Activated B cell treated with CpG ODN at 0.5 μM for 24 hours (primary cell): ENCODE data around the gene PLEKHA7. TPM values are rescaled to one million over a fixed set of nuclear protein-coding genes. Genes with fewer than 3 reads are reported as not detected.
A peak's percentile ranks its signal among the peaks of the same experiment; 100 is the strongest.

Experiments used
- ATAC-seq: fragments of 200-7000 bp; cut with Tn5 transposase; one replicate; pipeline ENCODE4 v1.10.0; 2021; ENCODE audit warnings: low read depth, mild to moderate bottlenecking, moderate library complexity
- CTCF ChIA-PET: fragments of 350-600 bp; sonication (Branson Sonifier 250); formaldehyde crosslinking; loops from one replicate; lab custom pipeline; 2021; ENCODE audit warnings: antibody characterized with exemption; lab: Charles Lee
- POLR2A ChIA-PET: fragments of 350-600 bp; sonication (Branson Sonifier 250); formaldehyde crosslinking; loops from one replicate; lab custom pipeline; 2021; ENCODE audit warnings: antibody characterized with exemption; lab: Charles Lee
- DNase-seq: peaks from one replicate; pipeline ENCODE4 v3.0.0; 2022
- H3K27ac Mint-ChIP-seq: one replicate; pipeline ENCODE4 v1.8.0; 2020; ENCODE audit warnings: mixed read lengths
- H3K27me3 Mint-ChIP-seq: one replicate; pipeline ENCODE4 v1.8.0; 2021; ENCODE audit warnings: mixed read lengths
- H3K36me3 Mint-ChIP-seq: one replicate; pipeline ENCODE4 v1.8.0; 2021; ENCODE audit warnings: low read depth, mixed read lengths
- H3K4me1 Mint-ChIP-seq: one replicate; pipeline ENCODE4 v1.8.0; 2021; ENCODE audit warnings: mixed read lengths
- H3K4me3 Mint-ChIP-seq: one replicate; pipeline ENCODE4 v1.8.0; 2020; ENCODE audit warnings: mild to moderate bottlenecking, mixed read lengths
- H3K9me3 Mint-ChIP-seq: one replicate; pipeline ENCODE4 v1.8.0; 2020; ENCODE audit warnings: mixed read lengths
- CTCF ChIP-seq: fragments of 200-600 bp; IDR thresholded peaks from one replicate; pipeline ENCODE4 v1.8.0; 2022; ENCODE audit warnings: antibody characterized with exemption, mild to moderate bottlenecking
- intact Hi-C: fragments of 100-400 bp; cut with micrococcal nuclease; formaldehyde crosslinking; loops from one replicate; pipeline ENCODE4 v1.15.1; 2024
- total RNA-seq: library from RNA; stranded (reverse); gene quantifications from 2 replicates; pipeline ENCODE4 v1.2.3, GENCODE V29; 2022

The PLEKHA7 gene
- total RNA-seq, 1 donor from 2014 or later, result 4.9 TPM

GRCh38 chr11:16738947-16739815 is 275.0 kb downstream of the PLEKHA7 start:
- H3K4me3 Mint-ChIP-seq, result no peak overlapping the region
- H3K27me3 Mint-ChIP-seq, result no peaks in the 10 kb centered on the region
- DNase-seq (no peak), ATAC-seq (peak; percentile 4)
- no peak for TF ChIP-seq CTCF
- intact Hi-C loops, result loop anchor here (1.0 to 10.0 kb wide), 11 partner anchors 133 to 1895 kb away; partner anchors contain the start of genes NUCB2, PIK3C2A, RPS13 and SAAL1
- no peaks in the 10 kb centered on the region for H3K9me3 Mint-ChIP-seq
- H3K36me3 Mint-ChIP-seq, result peaks cover 26% of the 10 kb centered on the region
- ChIA-PET CTCF (no interaction called here), POLR2A (interaction anchor here (1.2 to 3.9 kb wide), 4 partner anchors 11 to 537 kb away, joined by 3 to 29 read pairs (median 8); partner anchors contain the start of genes NUCB2 and RPS13)
- peaks cover 25% of the 10 kb centered on the region for H3K4me1 Mint-ChIP-seq
- no peak overlapping the region for H3K27ac Mint-ChIP-seq

- peak; percentile 86 for DNase-seq
Observed at GRCh38 chr11:16738193-16738946, 275.8 kb downstream of the PLEKHA7 start, which contains the start of gene C11orf58. C11orf58 (plus strand) TSS chr11:16738647; CDS start chr11:16738779, 132 bp downstream.

GRCh38 chr11:16737818-16738192 is 276.4 kb downstream of the PLEKHA7 start:
- no peaks in the 10 kb centered on the region for H3K9me3 Mint-ChIP-seq
- peaks cover 17% of the 10 kb centered on the region for H3K4me1 Mint-ChIP-seq
- TF ChIP-seq CTCF, result no peak
- H3K27ac Mint-ChIP-seq, result no peak overlapping the region
- H3K27me3 Mint-ChIP-seq, result no peaks in the 10 kb centered on the region
- POLR2A ChIA-PET, result interaction anchor here (0.6 to 3.9 kb wide), 11 partner anchors 12 to 1789 kb away, joined by 3 to 29 read pairs (median 4); partner anchors contain the start of genes NUCB2, PIK3C2A and RPS13
- H3K4me3 Mint-ChIP-seq, result peak overlapping the region; percentile 74
- DNase-seq (no peak), ATAC-seq (peak; percentile 2)
- intact Hi-C loops, result loop anchor here (1.0 to 10.0 kb wide), 11 partner anchors 132 to 1896 kb away; partner anchors contain the start of genes NUCB2, PIK3C2A, RPS13 and SAAL1
- CTCF ChIA-PET, result no interaction called here
- peaks cover 19% of the 10 kb centered on the region for H3K36me3 Mint-ChIP-seq

More at GRCh38 chr11:16738193-16738946, 275.8 kb downstream of the PLEKHA7 start, which contains the start of gene C11orf58:
- H3K4me1 Mint-ChIP-seq, result peaks cover 21% of the 10 kb centered on the region
- H3K27ac Mint-ChIP-seq, result no peak within 1 kb of the TSS
- H3K27me3 Mint-ChIP-seq, result no peaks in the 10 kb centered on the region
- ATAC-seq, result peak; percentile 97
- no peaks in the 10 kb centered on the region for H3K9me3 Mint-ChIP-seq
- CTCF ChIA-PET, result no interaction called here
- no peak for TF ChIP-seq CTCF
- intact Hi-C loops, result loop anchor here (1.0 to 10.0 kb wide), 11 partner anchors 132 to 1896 kb away; partner anchors contain the start of genes NUCB2, PIK3C2A, RPS13 and SAAL1
- peaks cover 23% of the 10 kb centered on the region for H3K36me3 Mint-ChIP-seq
- POLR2A ChIA-PET, result interaction anchor here (0.6 to 3.9 kb wide), 10 partner anchors 12 to 1789 kb away, joined by 3 to 29 read pairs (median 4); partner anchors contain the start of genes NUCB2, PIK3C2A and RPS13
- H3K4me3 Mint-ChIP-seq, result peak within 1 kb of the TSS; percentile 74

Other genes starting within 250 kb of the PLEKHA7 start
- gene RPS13, start 63.3 kb upstream of the PLEKHA7 start, total RNA-seq, result 1,617 and 1,778 TPM in 2 replicates
- gene PIK3C2A, start 193.6 kb upstream of the PLEKHA7 start, total RNA-seq, result 35.9 and 41.2 TPM in 2 replicates